ENCODE measurements around the gene POR.

DNA sequence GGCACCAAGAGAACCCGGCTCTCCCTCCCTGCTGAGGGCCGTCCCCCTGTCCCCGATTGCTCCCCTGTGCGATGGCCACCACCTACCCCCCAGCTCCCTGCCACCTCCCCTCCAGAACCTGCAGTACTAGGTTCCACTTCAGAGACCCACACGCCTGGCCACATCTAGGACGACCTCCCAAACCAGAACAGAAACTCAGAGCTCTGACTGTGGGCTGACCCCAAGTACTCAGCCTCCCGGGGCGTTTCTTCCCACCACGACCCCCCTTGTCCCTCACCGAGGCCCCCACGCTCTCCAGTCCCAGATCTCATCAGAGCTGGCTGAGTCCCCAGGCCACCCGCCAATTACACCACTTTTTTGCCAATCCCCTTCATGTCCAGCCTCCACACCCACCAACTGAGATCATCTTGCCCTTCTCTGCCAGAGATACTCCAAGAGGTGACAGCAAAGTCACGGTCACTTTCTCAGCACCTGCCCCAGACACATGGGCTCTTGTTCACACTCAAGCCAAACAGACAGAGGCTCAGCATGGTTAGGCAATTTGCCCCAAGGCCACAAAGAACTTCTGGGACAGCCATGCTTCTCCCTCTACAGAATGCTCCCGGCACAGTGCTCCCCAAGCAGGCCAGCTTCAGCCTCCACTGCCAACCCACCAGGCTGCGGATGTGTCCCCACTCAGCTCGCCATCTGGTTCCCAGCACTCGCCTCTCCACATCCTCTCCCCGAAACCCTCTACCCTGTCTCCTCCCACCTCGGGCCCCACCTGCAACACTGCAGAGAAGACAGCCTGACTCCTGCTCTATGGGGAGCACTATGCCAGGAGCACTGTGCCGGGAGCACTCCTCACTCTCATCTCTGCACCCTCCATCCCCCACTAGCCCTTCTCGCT lies 74.8 kb downstream of the POR start:
- no peak for TF ChIP-seq TAF1 (IDR thresholded peaks at IDR 0.05; ENCODE audit: borderline replicate concordance, low read depth, low read length)
- no peak for TF ChIP-seq EP300 (IDR thresholded peaks at IDR 0.05; ENCODE audit: borderline replicate concordance in 1 of 2, low read depth in 1 of 2, low read length in 1 of 2)
- TF ChIP-seq CTCF (IDR thresholded peaks at IDR 0.05), result no peak
- no peak for TF ChIP-seq CHD2 (IDR thresholded peaks at IDR 0.05; ENCODE audit: low read length, partially characterized antibody)
- TF ChIP-seq, protein P1, sequence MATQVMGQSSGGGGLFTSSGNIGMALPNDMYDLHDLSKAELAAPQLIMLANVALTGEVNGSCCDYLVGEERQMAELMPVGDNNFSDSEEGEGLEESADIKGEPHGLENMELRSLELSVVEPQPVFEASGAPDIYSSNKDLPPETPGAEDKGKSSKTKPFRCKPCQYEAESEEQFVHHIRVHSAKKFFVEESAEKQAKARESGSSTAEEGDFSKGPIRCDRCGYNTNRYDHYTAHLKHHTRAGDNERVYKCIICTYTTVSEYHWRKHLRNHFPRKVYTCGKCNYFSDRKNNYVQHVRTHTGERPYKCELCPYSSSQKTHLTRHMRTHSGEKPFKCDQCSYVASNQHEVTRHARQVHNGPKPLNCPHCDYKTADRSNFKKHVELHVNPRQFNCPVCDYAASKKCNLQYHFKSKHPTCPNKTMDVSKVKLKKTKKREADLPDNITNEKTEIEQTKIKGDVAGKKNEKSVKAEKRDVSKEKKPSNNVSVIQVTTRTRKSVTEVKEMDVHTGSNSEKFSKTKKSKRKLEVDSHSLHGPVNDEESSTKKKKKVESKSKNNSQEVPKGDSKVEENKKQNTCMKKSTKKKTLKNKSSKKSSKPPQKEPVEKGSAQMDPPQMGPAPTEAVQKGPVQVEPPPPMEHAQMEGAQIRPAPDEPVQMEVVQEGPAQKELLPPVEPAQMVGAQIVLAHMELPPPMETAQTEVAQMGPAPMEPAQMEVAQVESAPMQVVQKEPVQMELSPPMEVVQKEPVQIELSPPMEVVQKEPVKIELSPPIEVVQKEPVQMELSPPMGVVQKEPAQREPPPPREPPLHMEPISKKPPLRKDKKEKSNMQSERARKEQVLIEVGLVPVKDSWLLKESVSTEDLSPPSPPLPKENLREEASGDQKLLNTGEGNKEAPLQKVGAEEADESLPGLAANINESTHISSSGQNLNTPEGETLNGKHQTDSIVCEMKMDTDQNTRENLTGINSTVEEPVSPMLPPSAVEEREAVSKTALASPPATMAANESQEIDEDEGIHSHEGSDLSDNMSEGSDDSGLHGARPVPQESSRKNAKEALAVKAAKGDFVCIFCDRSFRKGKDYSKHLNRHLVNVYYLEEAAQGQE (IDR thresholded peaks at IDR 0.05; ENCODE audit: low read depth, low read length), result no peak
- no peak for TF ChIP-seq EZH2phosphoT487 (IDR thresholded peaks at IDR 0.05; ENCODE audit: borderline replicate concordance, low read depth)
- TF ChIP-seq, protein P2, sequence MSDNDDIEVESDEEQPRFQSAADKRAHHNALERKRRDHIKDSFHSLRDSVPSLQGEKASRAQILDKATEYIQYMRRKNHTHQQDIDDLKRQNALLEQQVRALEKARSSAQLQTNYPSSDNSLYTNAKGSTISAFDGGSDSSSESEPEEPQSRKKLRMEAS (IDR thresholded peaks at IDR 0.05; ENCODE audit: low read depth), result no peak
- no peak for TF ChIP-seq NFIC (IDR thresholded peaks at IDR 0.05; ENCODE audit: borderline replicate concordance)
